Left lung (tissue), 10 donors: Measurements from ENCODE around the gene KIF19. TPM values are rescaled to one million over a fixed set of nuclear protein-coding genes. Genes with fewer than 3 reads are reported as not detected.

Source experiments
- ATAC-seq: fragments of 200-7000 bp; cut with Tn5 transposase; one replicate; pipeline ENCODE4 v1.9.1; 2020; ENCODE audit warnings: moderate library complexity
- DNase-seq, 4 donors: peaks; one replicate each; pipeline ENCODE4 v3.0.0-alpha.2; 2013 to 2020
- H3K27ac ChIP-seq, 2 donors: fragments of 200-600 bp; sonication (generic) in 1 of 2; one replicate each; pipeline versions ENCODE4 v1.5.0 to v1.8.0; 2020 to 2021
- H3K27me3 ChIP-seq, 2 donors: fragments of 200-600 bp; sonication (generic) in 1 of 2; one replicate each; pipeline versions ENCODE4 v1.5.0 to v1.8.0; 2020 to 2021
- H3K36me3 ChIP-seq, 2 donors: fragments of 200-600 bp; sonication (generic) in 1 of 2; one replicate each; pipeline versions ENCODE4 v1.5.0 to v1.8.0; 2020 to 2021
- H3K4me1 ChIP-seq, 2 donors: fragments of 200-600 bp; one replicate each; pipeline ENCODE4 v1.8.0; 2021
- H3K4me3 ChIP-seq, 2 donors: fragments of 200-600 bp; sonication (generic) in 1 of 2; one replicate each; pipeline versions ENCODE4 v1.5.0 to v1.8.0; 2020 to 2021; ENCODE audit warnings: mild to moderate bottlenecking in 1 of 2
- H3K9me3 ChIP-seq, 2 donors: fragments of 200-600 bp; sonication (generic) in 1 of 2; one replicate each; pipeline versions ENCODE4 v1.5.0 to v1.8.0; 2020 to 2021
- CTCF ChIP-seq, 2 donors: fragments of 200-600 bp; sonication (generic) in 1 of 2; IDR thresholded peaks; one replicate each; pipeline versions ENCODE4 v1.5.0 to v1.8.0; 2021; ENCODE audit warnings: antibody characterized with exemption in 2 of 2
- intact Hi-C, 2 donors: fragments of 100-400 bp; cut with DNase I; formaldehyde crosslinking; loops; one replicate each; pipeline versions ENCODE4 v1.11.2 to v1.14.2; 2022
- polyA plus RNA-seq, 6 donors: library from polyadenylated mRNA; unstranded; fragments of 120-200 nt; gene quantifications; one replicate each; pipeline ENCODE4 v1.2.1, GENCODE V29; 2013; ENCODE audit not compliant: insufficient read length in 6 of 6
- total RNA-seq, 2 donors: library from RNA; stranded (reverse); fragmentation: NEBNext Ultra II Directional; extraction: Animal tissue kit (Norgen Biotek cat#: 25700); gene quantifications; one replicate each; pipeline ENCODE4 v1.2.1, GENCODE V29; 2021
- donor health status: DM: no; HTN: yes; CAD: no.
- donor health status: DM: no; HTN: no; CAD: no.

KIF19 gene
- total and polyA plus RNA-seq, 8 donors, result 0.61 to 2.6 (median 1.5) TPM; not detected in 1

- peak overlapping the region; percentile 7 to 21 for H3K4me3 ChIP-seq
- TF ChIP-seq CTCF (IDR thresholded peaks at IDR 0.05), result no peak
- DNase-seq, result no peak
- H3K36me3 ChIP-seq, result no peaks in the 10 kb centered on the region
- H3K27ac ChIP-seq, result no peak overlapping the region
- no peak for ATAC-seq
- peaks cover 6 to 18% of the 10 kb centered on the region in 2 donors for H3K4me1 ChIP-seq
- intact Hi-C loops, result no loop called here
- H3K9me3 ChIP-seq, result no peaks in the 10 kb centered on the region
- peaks cover 20 to 78% of the 10 kb centered on the region in 2 donors for H3K27me3 ChIP-seq
These were observed 480 bp downstream of the KIF19 start for GRCh38 chr17:74326506-74326905.

GRCh38 chr17:74328487-74328886 lies 2.5 kb downstream of the KIF19 start:
- DNase-seq, result no peak
- no peak overlapping the region for H3K4me3 ChIP-seq
- ATAC-seq, result no peak
- H3K27me3 ChIP-seq, result peaks cover 20 to 77% of the 10 kb centered on the region in 2 donors
- peaks cover 6 to 18% of the 10 kb centered on the region in 2 donors for H3K4me1 ChIP-seq
- H3K27ac ChIP-seq, result no peak overlapping the region
- no peaks in the 10 kb centered on the region for H3K9me3 ChIP-seq
- intact Hi-C loops, result no loop called here
- TF ChIP-seq CTCF (IDR thresholded peaks at IDR 0.05), result no peak
- H3K36me3 ChIP-seq, result no peaks in the 10 kb centered on the region

GRCh38 chr17:74329378-74329777 lies 3.4 kb downstream of the KIF19 start:
- Histone ChIP-seq H3K27me3 (peaks cover 20 to 71% of the 10 kb centered on the region in 2 donors), H3K4me3 (no peak overlapping the region), H3K4me1 (peaks cover 6 to 18% of the 10 kb centered on the region in 2 donors), H3K36me3 (no peaks in the 10 kb centered on the region), H3K9me3 (peaks cover 0 to under 1% of the 10 kb centered on the region in 2 donors), H3K27ac (no peak overlapping the region)
- no peak for DNase-seq
- intact Hi-C loops, result no loop called here
- no peak for TF ChIP-seq CTCF (IDR thresholded peaks at IDR 0.05)
- no peak for ATAC-seq

GRCh38 chr17:74330446-74330845 lies 4.4 kb downstream of the KIF19 start:
- TF ChIP-seq CTCF (IDR thresholded peaks at IDR 0.05), result no peak
- Histone ChIP-seq H3K36me3 (no peaks in the 10 kb centered on the region), H3K4me3 (no peak overlapping the region), H3K4me1 (peaks cover 6 to 12% of the 10 kb centered on the region in 2 donors), H3K27me3 (peaks cover 17 to 60% of the 10 kb centered on the region in 2 donors), H3K9me3 (peaks cover 0 to 2% of the 10 kb centered on the region in 2 donors), H3K27ac (no peak overlapping the region)
- intact Hi-C loops, result no loop called here
- DNase-seq (no peak), ATAC-seq (no peak)

- DNase-seq (no peak), ATAC-seq (no peak)
- no peaks in the 10 kb centered on the region for H3K4me1 ChIP-seq
- TF ChIP-seq CTCF (IDR thresholded peaks at IDR 0.05), result no peak
- peaks cover under 1 to 43% of the 10 kb centered on the region in 2 donors for H3K27me3 ChIP-seq
- intact Hi-C loops, result no loop called here
- H3K4me3 ChIP-seq, result no peak overlapping the region
- H3K9me3 ChIP-seq, result peaks cover 0 to 2% of the 10 kb centered on the region in 2 donors
- no peaks in the 10 kb centered on the region for H3K36me3 ChIP-seq
- no peak overlapping the region for H3K27ac ChIP-seq
These were observed 6.1 kb downstream of the KIF19 start for GRCh38 chr17:74332017-74332650.
